Ovary (tissue), 9 donors: Measurements from ENCODE around the gene REV1. TPM values are rescaled to one million over a fixed set of nuclear protein-coding genes. Genes with fewer than 3 reads are reported as not detected.

Source experiments
- DNase-seq, 5 donors: peaks; one replicate each; pipeline ENCODE4 v3.0.0-alpha.2; 2019 to 2020
- H3K27ac ChIP-seq, 2 donors: fragments of 200-600 bp; one replicate each; pipeline versions ENCODE4 v1.5.1 to v1.8.0; 2019 to 2022
- H3K27me3 ChIP-seq: fragments of 200-600 bp; one replicate; pipeline ENCODE4 v1.8.0; 2022
- H3K36me3 ChIP-seq: fragments of 200-600 bp; sonication (generic); one replicate; pipeline ENCODE4 v1.5.1; 2019
- H3K4me1 ChIP-seq: one replicate; pipeline ENCODE4 v1.8.1; 2013; ENCODE audit warnings: mild to moderate bottlenecking, moderate library complexity; ENCODE audit not compliant: insufficient read depth
- H3K4me3 ChIP-seq: fragments of 200-600 bp; sonication (generic); one replicate; pipeline ENCODE4 v1.5.1; 2017
- H3K9me3 ChIP-seq, 2 donors: fragments of 200-600 bp in 1 of 2; sonication (generic) in 1 of 2; one replicate each; pipeline versions ENCODE4 v1.5.1 to v1.8.1; 2013 to 2019; ENCODE audit warnings: mild to moderate bottlenecking in 1 of 2, moderate library complexity in 1 of 2
- CTCF ChIP-seq, 3 donors: fragments of 450-650 bp in 2 of 3; fragments of 200-600 bp in 1 of 3; IDR thresholded peaks; one replicate each; pipeline versions ENCODE4 v1.5.1 to v1.8.0; 2016 to 2022; ENCODE audit warnings: antibody characterized with exemption in 3 of 3, mild to moderate bottlenecking in 1 of 3
- EP300 ChIP-seq: sonication (generic); formaldehyde crosslinking; IDR thresholded peaks from one replicate; pipeline ENCODE4 v1.6.1; 2017; ENCODE audit warnings: antibody characterized with exemption
- POLR2A ChIP-seq: fragments of 450-650 bp; IDR thresholded peaks from one replicate; pipeline ENCODE4 v1.6.1; 2017; ENCODE audit warnings: antibody characterized with exemption, mild to moderate bottlenecking, moderate library complexity
- WGBS, 3 donors: extraction: QIAGEN DNeasy Blood & Tissue Kit in 1 of 3; methylation state at CpG; one replicate each; pipeline versions ENCODE4 v1.1.5 to v1.1.7; 2013 to 2017; 5-methylcytosine and 5-hydroxymethylcytosine counted together
- intact Hi-C, 4 donors: fragments of 100-400 bp; cut with DNase I; formaldehyde crosslinking; loops; one replicate each; pipeline versions ENCODE4 v1.11.0 to v1.15.1; 2022 to 2023
- polyA plus RNA-seq, 2 donors: library from polyadenylated mRNA; stranded (reverse); fragments of 200-250 nt in 1 of 2; fragments of 350-450 nt in 1 of 2; fragmentation: Illumina TruSeq in 1 of 2; extraction: RNeasy Lipid Tissue Mini Kit (QIAGEN cat#74804) in 1 of 2; gene quantifications; one replicate each; pipeline ENCODE4 v1.2.3, GENCODE V29; 2013 to 2014
- total RNA-seq, 7 donors: library from RNA; depleted of rRNA in 2 of 7; stranded (reverse); fragments of >200 nt in 2 of 7; fragmentation: NEBNext Ultra II Directional in 3 of 7; extraction: Animal tissue kit (Norgen Biotek cat#: 25700) in 3 of 7; gene quantifications; one replicate each; pipeline versions ENCODE4 v1.1.0 to v1.2.4, GENCODE V29; 2016 to 2023
- donor health status: DM: no; HTN: no; CAD: no; lungs with moderate emphysema.
- donor health status: DM: no; HTN: no; CAD: no.
- donor health status: Bipolar disorder and iron deficiency.
- donor health status: DM: yes; HTN: yes; CAD: no.
- donor health status: DM: no; HTN: no; CAD: no.
- donor health status: DM: yes; HTN: yes; CAD: no.

REV1 gene
- total and polyA plus RNA-seq, 9 donors: 25.4 to 63.3 (median 43.6) TPM

DNA sequence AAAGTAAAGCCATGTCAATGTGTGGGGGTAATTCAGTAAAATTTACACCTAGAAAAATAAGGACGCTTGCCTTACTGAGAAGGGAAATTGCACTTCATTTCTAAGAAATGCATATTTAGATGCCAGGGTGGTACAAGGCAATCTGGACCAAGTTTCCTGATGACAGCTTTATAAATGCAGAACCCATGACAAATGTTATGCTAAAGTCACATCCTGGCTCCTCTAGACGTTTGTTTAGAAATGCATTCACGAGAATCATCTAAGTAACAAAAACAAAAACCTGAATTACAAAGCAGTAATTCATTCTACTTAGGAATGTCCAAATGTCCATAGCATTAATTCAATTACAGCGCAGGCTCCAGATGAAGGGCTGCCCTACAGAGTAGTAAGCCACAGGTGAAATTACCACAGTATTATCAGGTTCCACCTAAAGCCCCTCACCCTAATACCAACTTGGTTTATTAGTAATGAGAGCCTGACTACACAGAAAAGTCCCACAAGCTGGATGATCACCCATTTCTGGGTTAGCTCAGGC, 49.8 kb downstream of the REV1 start:
- Histone ChIP-seq H3K4me3 (no peak overlapping the region), H3K36me3 (no peaks in the 10 kb centered on the region), H3K27ac (no peak overlapping the region), H3K27me3 (no peaks in the 10 kb centered on the region), H3K4me1 (no peaks in the 10 kb centered on the region), H3K9me3 (no peaks in the 10 kb centered on the region)
- 70 to 73% (median 73%) methylated on average over 4 of the region's 4 CpGs for WGBS, 3 donors
- intact Hi-C loops: no loop called here
- DNase-seq: no peak
- no peak for TF ChIP-seq EP300
- no peak for TF ChIP-seq POLR2A
- no peak for TF ChIP-seq CTCF (IDR thresholded peaks at IDR 0.05)

DNA sequence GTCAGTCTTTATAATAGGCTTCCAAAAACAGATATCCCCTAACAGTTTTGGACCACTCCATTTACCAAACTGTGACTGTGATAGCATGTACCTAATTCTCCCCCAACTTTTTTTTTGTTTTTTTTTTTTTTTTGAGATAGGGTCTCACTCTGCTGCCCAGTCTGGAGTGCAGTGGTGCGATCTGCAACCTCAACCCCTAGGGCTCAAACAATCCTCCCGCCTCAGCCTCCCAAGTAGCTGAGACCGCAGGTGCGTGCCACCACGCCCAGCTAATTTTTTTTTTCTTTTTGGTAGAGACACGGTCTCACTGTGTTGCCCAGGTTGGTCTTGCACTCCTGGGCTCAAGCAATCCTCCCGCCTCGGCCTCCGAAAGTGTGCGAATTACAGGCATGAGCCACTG, 52.9 kb downstream of the REV1 start:
- Histone ChIP-seq H3K9me3 (no peaks in the 10 kb centered on the region), H3K27me3 (no peaks in the 10 kb centered on the region), H3K4me3 (no peak overlapping the region), H3K27ac (no peak overlapping the region), H3K36me3 (no peaks in the 10 kb centered on the region), H3K4me1 (no peaks in the 10 kb centered on the region)
- no peak for DNase-seq
- 96 to 98% (median 98%) methylated on average over 10 of the region's 10 CpGs for WGBS, 3 donors
- intact Hi-C loops: no loop called here
- no peak for TF ChIP-seq EP300
- no peak for TF ChIP-seq POLR2A
- no peak for TF ChIP-seq CTCF (IDR thresholded peaks at IDR 0.05)

GRCh38 chr2:99433340-99433739, 56.5 kb downstream of the REV1 start:
- TF ChIP-seq POLR2A (no peak), EP300 (no peak), CTCF (IDR thresholded peaks at IDR 0.05) (no peak)
- DNase-seq: no peak
- Histone ChIP-seq H3K27me3 (no peaks in the 10 kb centered on the region), H3K4me3 (no peak overlapping the region), H3K27ac (no peak overlapping the region), H3K9me3 (no peaks in the 10 kb centered on the region), H3K36me3 (no peaks in the 10 kb centered on the region), H3K4me1 (no peaks in the 10 kb centered on the region)
- intact Hi-C loops: no loop called here
- 70 to 79% (median 77%) methylated on average over 2 of the region's 2 CpGs for WGBS, 3 donors

GRCh38 chr2:99431587-99432275, 58.1 kb downstream of the REV1 start:
- 82 to 83% (median 83%) methylated on average over 12 of the region's 12 CpGs for WGBS, 3 donors
- intact Hi-C loops: no loop called here
- Histone ChIP-seq H3K27ac (no peak overlapping the region), H3K4me3 (no peak overlapping the region), H3K27me3 (no peaks in the 10 kb centered on the region), H3K36me3 (no peaks in the 10 kb centered on the region), H3K9me3 (no peaks in the 10 kb centered on the region), H3K4me1 (no peaks in the 10 kb centered on the region)
- no peak for DNase-seq
- TF ChIP-seq POLR2A: no peak
- TF ChIP-seq EP300: no peak
- no peak for TF ChIP-seq CTCF (IDR thresholded peaks at IDR 0.05)
